AG09309 (cell line): ENCODE measurements around the gene FDXR.

Source experiments
- DNase-seq: peaks from one replicate; pipeline ENCODE4 v3.0.0-alpha.2; 2010; ENCODE audit warnings: low read depth
- H3K4me3 ChIP-seq: 2 replicates; pipeline ENCODE4 v1.5.1; 2011; ENCODE audit warnings: mild to moderate bottlenecking, low read depth, low read length, moderate library complexity; ENCODE audit not compliant: control insufficient read depth
- CTCF ChIP-seq: IDR thresholded peaks from 2 replicates; pipeline ENCODE4 v1.5.1; 2011; ENCODE audit warnings: mild to moderate bottlenecking, low read depth, low read length, inconsistent platforms; ENCODE audit not compliant: insufficient read depth, control insufficient read depth; ENCODE audit errors: missing control alignments

The FDXR gene

GRCh38 chr17:74848656-74849399 is 24.0 kb downstream of the FDXR start:
- no peak for TF ChIP-seq CTCF
- no peak for DNase-seq
- H3K4me3 ChIP-seq: no peak overlapping the region

GRCh38 chr17:74846621-74847020 is 26.2 kb downstream of the FDXR start:
- no peak for TF ChIP-seq CTCF
- no peak for DNase-seq

GRCh38 chr17:74843352-74843627 is 29.5 kb downstream of the FDXR start:
- TF ChIP-seq CTCF: no peak
- DNase-seq: no peak
- H3K4me3 ChIP-seq: no peak overlapping the region

More at GRCh38 chr17:74846621-74847020, 26.2 kb downstream of the FDXR start:
- no peak overlapping the region for H3K4me3 ChIP-seq

GRCh38 chr17:74842599-74843351 is 30.0 kb downstream of the FDXR start:
- no peak for DNase-seq
- no peak overlapping the region for H3K4me3 ChIP-seq
- peak; percentile 41 for TF ChIP-seq CTCF

- TF ChIP-seq CTCF: no peak
- no peak overlapping the region for H3K4me3 ChIP-seq
- DNase-seq: no peak
These were observed 30.6 kb downstream of the FDXR start for GRCh38 chr17:74842146-74842598.

- TF ChIP-seq CTCF: no peak
- no peak overlapping the region for H3K4me3 ChIP-seq
- DNase-seq: no peak
These were observed 31.7 kb downstream of the FDXR start for GRCh38 chr17:74840989-74841666.
